IgD-negative memory B cell (primary cell): ENCODE results near the gene GP9. TPM values are rescaled to one million over a fixed set of nuclear protein-coding genes. Genes with fewer than 3 reads are reported as not detected.

Source experiments
- H3K27ac Mint-ChIP-seq, 3 donors: one replicate each; pipeline ENCODE4 v1.8.0; 2020 to 2022; ENCODE audit warnings: mild to moderate bottlenecking in 3 of 3, mixed read lengths in 3 of 3, moderate library complexity in 1 of 3
- H3K27me3 Mint-ChIP-seq: one replicate; pipeline ENCODE4 v1.8.0; 2021; ENCODE audit warnings: mixed read lengths
- H3K36me3 Mint-ChIP-seq: one replicate; pipeline ENCODE4 v1.8.0; 2020; ENCODE audit warnings: mild to moderate bottlenecking, mixed read lengths
- H3K4me1 Mint-ChIP-seq, 3 donors: one replicate each; pipeline ENCODE4 v1.8.0; 2020 to 2022; ENCODE audit warnings: mixed read lengths in 3 of 3, mild to moderate bottlenecking in 1 of 3
- H3K4me3 Mint-ChIP-seq, 4 donors: one replicate each; pipeline ENCODE4 v1.8.0; 2020 to 2022; ENCODE audit warnings: mild to moderate bottlenecking in 4 of 4, mixed read lengths in 4 of 4, moderate library complexity in 3 of 4
- H3K9me3 Mint-ChIP-seq, 3 donors: one replicate each; pipeline ENCODE4 v1.8.0; 2020 to 2021; ENCODE audit warnings: mixed read lengths in 3 of 3, mild to moderate bottlenecking in 1 of 3
- polyA plus RNA-seq: library from polyadenylated mRNA; unstranded; fragments of 300-500 nt; fragmentation: Illumina TruSeq; gene quantifications from one replicate; pipeline ENCODE4 v1.2.3, GENCODE V29; 2021

Gene GP9
- polyA plus RNA-seq, 1 donor from 2014 or later: 4.3 TPM

DNA sequence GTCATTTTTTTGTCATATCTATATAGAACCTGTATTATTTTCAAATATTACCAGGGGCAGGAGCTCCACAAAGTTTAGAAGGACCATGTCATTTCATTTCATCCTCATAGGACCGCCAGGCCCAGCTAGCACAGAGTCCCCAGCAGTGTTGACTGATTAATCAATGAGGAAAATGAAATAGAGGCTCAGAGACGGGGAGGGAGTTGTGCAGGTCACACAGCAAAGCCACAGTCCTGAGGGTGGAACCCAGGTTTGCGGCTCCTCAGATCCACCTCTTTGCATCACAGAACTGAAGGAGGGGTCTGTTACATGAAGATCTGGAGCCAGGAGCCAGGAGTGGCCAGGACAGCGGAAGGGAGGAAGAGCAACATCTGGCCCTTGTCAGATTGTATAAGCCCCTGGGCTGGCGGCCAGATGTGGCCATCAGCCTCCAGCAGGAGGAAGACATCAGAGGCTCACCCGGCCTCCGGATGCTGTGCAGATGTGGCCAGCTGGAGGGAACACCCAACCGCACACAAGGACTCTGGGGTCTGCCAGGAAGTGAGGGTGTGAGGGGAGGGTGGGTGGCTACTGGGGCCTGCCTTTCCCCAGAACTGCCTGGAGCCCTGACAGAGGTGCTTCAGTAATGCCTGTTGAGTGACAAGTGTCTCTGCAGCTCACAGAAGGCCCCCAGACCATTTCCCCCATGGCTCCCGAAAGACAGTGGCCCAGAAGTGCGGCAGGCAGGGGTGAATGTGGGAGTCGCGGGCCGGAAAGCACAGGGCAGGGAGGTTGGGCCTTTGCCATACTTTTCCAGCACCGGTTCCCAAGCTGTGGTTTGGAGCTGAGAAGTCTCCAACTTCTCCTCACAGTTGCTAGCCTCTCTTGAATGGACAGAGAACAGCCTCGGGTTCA lies 38.2 kb upstream of the GP9 start:
- Mint-ChIP-seq H3K27ac (peak overlapping the region in 2 of 3 donors; percentile 67 to 69), H3K27me3 (peaks cover 6% of the 10 kb centered on the region), H3K4me3 (peak overlapping the region in 1 of 4 donors; percentile 51), H3K4me1 (peaks cover 18 to 28% (median 22%) of the 10 kb centered on the region in 3 donors), H3K9me3 (no peaks in the 10 kb centered on the region), H3K36me3 (no peaks in the 10 kb centered on the region)

GRCh38 chr3:129023008-129023358 lies 37.6 kb upstream of the GP9 start:
- Mint-ChIP-seq H3K4me1 (peaks cover 11 to 21% (median 16%) of the 10 kb centered on the region in 3 donors), H3K9me3 (no peaks in the 10 kb centered on the region), H3K27ac (peak overlapping the region in 1 of 3 donors; percentile 48)

GRCh38 chr3:129023909-129024308 lies 36.7 kb upstream of the GP9 start:
- no peaks in the 10 kb centered on the region for H3K9me3 Mint-ChIP-seq
- peak overlapping the region in 1 of 4 donors; percentile 60 for H3K4me3 Mint-ChIP-seq
- peaks cover 7 to 16% (median 10%) of the 10 kb centered on the region in 3 donors for H3K4me1 Mint-ChIP-seq
- peaks cover 6% of the 10 kb centered on the region for H3K27me3 Mint-ChIP-seq
- no peaks in the 10 kb centered on the region for H3K36me3 Mint-ChIP-seq
- no peak overlapping the region for H3K27ac Mint-ChIP-seq

More at GRCh38 chr3:129023008-129023358, 37.6 kb upstream of the GP9 start:
- H3K36me3 Mint-ChIP-seq: no peaks in the 10 kb centered on the region
- H3K4me3 Mint-ChIP-seq: no peak overlapping the region
- H3K27me3 Mint-ChIP-seq: peaks cover 6% of the 10 kb centered on the region

DNA sequence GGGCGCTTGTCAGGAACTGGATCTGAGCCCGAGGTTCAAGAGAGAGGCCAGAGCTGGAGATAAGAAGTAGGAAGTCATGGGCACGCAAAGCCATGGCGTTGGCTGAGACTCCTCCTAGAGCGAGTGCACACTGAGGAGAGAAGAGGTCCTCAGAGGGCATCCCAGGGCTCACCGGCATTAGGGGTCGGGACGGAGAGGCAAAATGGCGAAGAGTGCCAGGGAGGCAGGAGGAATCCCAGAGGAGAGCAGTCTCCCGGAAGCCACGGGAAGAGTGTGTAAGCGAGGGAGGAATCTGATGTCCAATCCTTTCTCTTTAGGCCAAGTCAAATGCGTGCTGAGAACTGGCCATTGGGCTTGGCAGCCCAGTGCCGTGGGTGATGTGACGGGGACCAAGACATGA lies 35.5 kb upstream of the GP9 start:
- H3K27ac Mint-ChIP-seq: peak overlapping the region in 2 of 3 donors; percentile 14 to 36
- peaks cover 7% of the 10 kb centered on the region for H3K27me3 Mint-ChIP-seq
- no peaks in the 10 kb centered on the region for H3K9me3 Mint-ChIP-seq
- peaks cover 7 to 16% (median 10%) of the 10 kb centered on the region in 3 donors for H3K4me1 Mint-ChIP-seq
- no peaks in the 10 kb centered on the region for H3K36me3 Mint-ChIP-seq
- peak overlapping the region in 1 of 4 donors; percentile 27 for H3K4me3 Mint-ChIP-seq

GRCh38 chr3:129025691-129026435 lies 34.7 kb upstream of the GP9 start:
- Mint-ChIP-seq H3K36me3 (no peaks in the 10 kb centered on the region), H3K27ac (peak overlapping the region; percentile 79 to 99 (median 97))

GRCh38 chr3:129026728-129027543 lies 33.6 kb upstream of the GP9 start:
- H3K36me3 Mint-ChIP-seq: no peaks in the 10 kb centered on the region
- peaks cover 7 to 12% (median 10%) of the 10 kb centered on the region in 3 donors for H3K4me1 Mint-ChIP-seq
- H3K9me3 Mint-ChIP-seq: no peaks in the 10 kb centered on the region
- H3K4me3 Mint-ChIP-seq: peak overlapping the region; percentile 78 to 95 (median 90)
- peaks cover 7% of the 10 kb centered on the region for H3K27me3 Mint-ChIP-seq
- peak overlapping the region; percentile 79 to 99 (median 97) for H3K27ac Mint-ChIP-seq

More at GRCh38 chr3:129025691-129026435, 34.7 kb upstream of the GP9 start:
- peaks cover 7% of the 10 kb centered on the region for H3K27me3 Mint-ChIP-seq
- peak overlapping the region; percentile 0 to 95 (median 84) for H3K4me3 Mint-ChIP-seq
- H3K9me3 Mint-ChIP-seq: no peaks in the 10 kb centered on the region
- H3K4me1 Mint-ChIP-seq: peaks cover 7 to 16% (median 10%) of the 10 kb centered on the region in 3 donors

GRCh38 chr3:129027544-129027880 lies 33.1 kb upstream of the GP9 start:
- H3K27ac Mint-ChIP-seq: no peak overlapping the region
- peaks cover 9% of the 10 kb centered on the region for H3K27me3 Mint-ChIP-seq
- peaks cover 7 to 10% (median 9%) of the 10 kb centered on the region in 3 donors for H3K4me1 Mint-ChIP-seq
- no peaks in the 10 kb centered on the region for H3K36me3 Mint-ChIP-seq
- H3K9me3 Mint-ChIP-seq: no peaks in the 10 kb centered on the region
- peak overlapping the region in 2 of 4 donors; percentile 54 to 78 for H3K4me3 Mint-ChIP-seq

GRCh38 chr3:129028866-129029265 lies 31.7 kb upstream of the GP9 start:
- Mint-ChIP-seq H3K27me3 (peaks cover 6% of the 10 kb centered on the region), H3K4me1 (peaks cover 7 to 10% (median 9%) of the 10 kb centered on the region in 3 donors), H3K4me3 (peak overlapping the region in 2 of 4 donors; percentile 65 to 77), H3K36me3 (no peaks in the 10 kb centered on the region), H3K27ac (peak overlapping the region in 1 of 3 donors; percentile 14), H3K9me3 (no peaks in the 10 kb centered on the region)

GRCh38 chr3:129030611-129031010 lies 30.0 kb upstream of the GP9 start:
- no peak overlapping the region for H3K4me3 Mint-ChIP-seq
- no peaks in the 10 kb centered on the region for H3K36me3 Mint-ChIP-seq
- H3K4me1 Mint-ChIP-seq: peaks cover 7 to 10% (median 9%) of the 10 kb centered on the region in 3 donors
- H3K27me3 Mint-ChIP-seq: peaks cover 6% of the 10 kb centered on the region
- H3K9me3 Mint-ChIP-seq: no peaks in the 10 kb centered on the region
- no peak overlapping the region for H3K27ac Mint-ChIP-seq

- Mint-ChIP-seq H3K4me1 (peaks cover 2 to 5% (median 3%) of the 10 kb centered on the region in 3 donors), H3K9me3 (no peaks in the 10 kb centered on the region), H3K27me3 (peaks cover 4% of the 10 kb centered on the region), H3K27ac (no peak overlapping the region), H3K36me3 (no peaks in the 10 kb centered on the region), H3K4me3 (peak overlapping the region in 1 of 4 donors; percentile 28)
Observed at GRCh38 chr3:129031476-129032215, 28.9 kb upstream of the GP9 start.

GRCh38 chr3:129032716-129033115 lies 27.9 kb upstream of the GP9 start:
- Mint-ChIP-seq H3K36me3 (no peaks in the 10 kb centered on the region), H3K27ac (no peak overlapping the region), H3K4me1 (no peaks in the 10 kb centered on the region), H3K27me3 (peaks cover 3% of the 10 kb centered on the region), H3K9me3 (no peaks in the 10 kb centered on the region), H3K4me3 (no peak overlapping the region)

DNA sequence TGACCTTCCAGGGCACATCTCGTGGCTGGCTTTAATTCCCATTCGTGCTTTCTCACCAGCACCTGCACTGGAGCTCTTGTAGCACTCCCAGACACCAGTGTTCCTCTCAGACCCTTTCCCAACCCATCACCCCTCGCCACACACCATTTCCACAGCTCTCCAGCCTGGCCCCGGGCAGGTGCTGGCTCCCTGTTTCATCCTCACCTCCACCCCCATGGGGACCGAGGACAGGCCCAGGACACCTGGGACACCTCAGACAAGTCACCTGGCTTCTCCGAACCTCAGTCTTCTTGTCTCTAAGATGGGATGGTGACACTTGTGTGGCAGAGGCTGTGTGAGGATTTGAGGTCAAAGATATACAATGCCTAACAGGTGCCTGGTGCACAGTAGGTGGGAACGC lies 27.4 kb upstream of the GP9 start:
- peaks cover 3% of the 10 kb centered on the region for H3K27me3 Mint-ChIP-seq
- H3K4me3 Mint-ChIP-seq: no peak overlapping the region
- H3K36me3 Mint-ChIP-seq: no peaks in the 10 kb centered on the region
- H3K4me1 Mint-ChIP-seq: no peaks in the 10 kb centered on the region
- H3K9me3 Mint-ChIP-seq: no peaks in the 10 kb centered on the region
- H3K27ac Mint-ChIP-seq: no peak overlapping the region

DNA sequence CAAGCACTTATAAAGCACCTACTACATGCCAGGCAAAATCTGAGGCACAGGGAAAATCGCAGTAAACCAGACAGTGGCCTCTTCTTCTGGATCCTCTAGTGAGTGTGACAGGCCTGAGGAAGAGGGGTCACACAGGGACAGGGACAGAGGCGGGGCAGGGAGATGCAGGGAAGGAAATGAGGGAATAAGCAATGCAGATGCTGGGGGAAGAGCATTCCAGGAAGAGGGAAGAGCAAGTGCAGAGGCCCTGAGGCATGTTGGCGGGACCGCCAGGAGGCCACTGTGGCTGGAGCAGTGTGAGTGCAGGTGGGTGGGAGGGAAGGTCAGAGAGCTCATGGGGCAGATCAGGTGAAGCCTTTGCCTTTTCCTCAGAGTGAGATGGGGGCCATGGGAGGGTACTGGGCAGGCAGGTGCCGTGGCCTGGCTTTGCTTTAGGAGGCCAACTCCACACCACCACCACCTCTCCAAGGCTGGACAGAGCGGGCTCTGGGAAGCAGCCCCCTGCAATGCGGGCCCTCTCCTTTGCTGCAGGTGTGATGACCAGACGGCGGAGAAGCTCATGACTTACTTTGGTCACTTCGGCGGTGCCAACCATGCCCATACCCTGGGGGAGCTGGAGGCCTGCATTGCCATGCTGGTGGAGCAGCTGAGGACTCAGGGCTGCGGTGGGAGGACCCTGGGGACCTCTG lies 26.8 kb upstream of the GP9 start:
- Mint-ChIP-seq H3K9me3 (no peaks in the 10 kb centered on the region), H3K4me1 (no peaks in the 10 kb centered on the region), H3K4me3 (no peak overlapping the region), H3K36me3 (no peaks in the 10 kb centered on the region), H3K27me3 (peaks cover 7% of the 10 kb centered on the region), H3K27ac (no peak overlapping the region)
